HG03095 (cell line): Measurements from ENCODE around the gene ZNF544.
A peak's percentile ranks its signal among the peaks of the same experiment; 100 is the strongest.
"Not testable (repeated sequence)": the region's sequence is repeated elsewhere in the genome, so short reads cannot be mapped to it uniquely, and the experiment has no call there.

Experiments
- ATAC-seq: cut with Tn5 transposase; IDR thresholded peaks from one replicate; pipeline ENCODE4 v1.9.1; 2021; ENCODE audit warnings: moderate library complexity; ENCODE audit not compliant: unreplicated experiment

Gene ZNF544

GRCh38 chr19:58304748-58305064, 76.0 kb downstream of the ZNF544 start:
- no peak for ATAC-seq

GRCh38 chr19:58305065-58305931, 76.6 kb downstream of the ZNF544 start, which contains the start of gene ERVK3-1:
Gene ERVK3-1, plus strand, starts transcription at chr19:58305377. Its CDS starts 6,792 bp downstream, at chr19:58312169.
- peak; percentile 95 for ATAC-seq

GRCh38 chr19:58305932-58306323, 77.2 kb downstream of the ZNF544 start:
- no peak for ATAC-seq

GRCh38 chr19:58307736-58308135, 79.0 kb downstream of the ZNF544 start:
- no peak for ATAC-seq

GRCh38 chr19:58310685-58311084, 82.0 kb downstream of the ZNF544 start:
- ATAC-seq, result not testable (repeated sequence)

- no peak for ATAC-seq
Observed at GRCh38 chr19:58311345-58311865, 82.7 kb downstream of the ZNF544 start.
